ENCODE measurements around the gene RAF1.
"Not testable (repeated sequence)": the region's sequence is repeated elsewhere in the genome, so short reads cannot be mapped to it uniquely, and the experiment has no call there.

RAF1 gene

GRCh38 chr3:12638105-12638504 lies 25.8 kb downstream of the RAF1 start:
- TF ChIP-seq POLR2A (IDR thresholded peaks at IDR 0.05; ENCODE audit: low read depth, low read length) = no peak
- DNase-seq (ENCODE audit: insufficient read length, low spot score) = no peak
- FAIRE-seq = no peak

GRCh38 chr3:12633108-12633507 lies 30.8 kb downstream of the RAF1 start:
- DNase-seq (ENCODE audit: insufficient read length, low spot score) (no peak), FAIRE-seq (no peak)
- no peak for TF ChIP-seq POLR2A (IDR thresholded peaks at IDR 0.05; ENCODE audit: low read depth, low read length)

GRCh38 chr3:12632523-12632922 lies 31.4 kb downstream of the RAF1 start:
- no peak for TF ChIP-seq POLR2A (IDR thresholded peaks at IDR 0.05; ENCODE audit: low read depth, low read length)
- no peak for DNase-seq (ENCODE audit: insufficient read length, low spot score)
- no peak for FAIRE-seq

GRCh38 chr3:12630843-12631242 lies 33.1 kb downstream of the RAF1 start:
- not testable (repeated sequence) for FAIRE-seq; DNase-seq (ENCODE audit: insufficient read length, low spot score)

- no peak for TF ChIP-seq POLR2A (IDR thresholded peaks at IDR 0.05; ENCODE audit: low read depth, low read length)
- FAIRE-seq (no peak), DNase-seq (ENCODE audit: insufficient read length, low spot score) (no peak)
Observed at GRCh38 chr3:12630292-12630691, 33.6 kb downstream of the RAF1 start.

- no peak for DNase-seq (ENCODE audit: insufficient read length, low spot score)
- TF ChIP-seq POLR2A (IDR thresholded peaks at IDR 0.05; ENCODE audit: low read depth, low read length) = no peak
- FAIRE-seq = no peak
Observed at GRCh38 chr3:12629560-12629959, 34.4 kb downstream of the RAF1 start.

GRCh38 chr3:12628813-12629212 lies 35.1 kb downstream of the RAF1 start:
- no peak for TF ChIP-seq POLR2A (IDR thresholded peaks at IDR 0.05; ENCODE audit: low read depth, low read length)
- DNase-seq (ENCODE audit: insufficient read length, low spot score) = no peak
- FAIRE-seq = no peak

GRCh38 chr3:12627370-12627769 lies 36.5 kb downstream of the RAF1 start:
- no peak for TF ChIP-seq POLR2A (IDR thresholded peaks at IDR 0.05; ENCODE audit: low read depth, low read length)
- FAIRE-seq (no peak), DNase-seq (ENCODE audit: insufficient read length, low spot score) (no peak)

- FAIRE-seq; DNase-seq (ENCODE audit: insufficient read length, low spot score): not testable (repeated sequence)
Observed at GRCh38 chr3:12624964-12625363, 39.0 kb downstream of the RAF1 start.

- FAIRE-seq (no peak), DNase-seq (ENCODE audit: insufficient read length, low spot score) (no peak)
- TF ChIP-seq POLR2A (IDR thresholded peaks at IDR 0.05; ENCODE audit: low read depth, low read length) = no peak
Observed at GRCh38 chr3:12624056-12624455, 39.9 kb downstream of the RAF1 start.

GRCh38 chr3:12622335-12622734 lies 41.6 kb downstream of the RAF1 start:
- FAIRE-seq = no peak
- no peak for TF ChIP-seq POLR2A (IDR thresholded peaks at IDR 0.05; ENCODE audit: low read depth, low read length)
- no peak for DNase-seq (ENCODE audit: insufficient read length, low spot score)

- FAIRE-seq = no peak
- TF ChIP-seq POLR2A (IDR thresholded peaks at IDR 0.05; ENCODE audit: low read depth, low read length) = no peak
- no peak for DNase-seq (ENCODE audit: insufficient read length, low spot score)
Observed at GRCh38 chr3:12620729-12621128, 43.2 kb downstream of the RAF1 start.

GRCh38 chr3:12620305-12620704 lies 43.6 kb downstream of the RAF1 start:
- DNase-seq (ENCODE audit: insufficient read length, low spot score) (no peak), FAIRE-seq (no peak)
- TF ChIP-seq POLR2A (IDR thresholded peaks at IDR 0.05; ENCODE audit: low read depth, low read length) = no peak

GRCh38 chr3:12618426-12618825 lies 45.5 kb downstream of the RAF1 start:
- no peak for FAIRE-seq

GRCh38 chr3:12615266-12615665 lies 48.7 kb downstream of the RAF1 start:
- no peak for TF ChIP-seq POLR2A (IDR thresholded peaks at IDR 0.05; ENCODE audit: low read depth, low read length)
- no peak for DNase-seq (ENCODE audit: insufficient read length, low spot score)
- FAIRE-seq = no peak

More at GRCh38 chr3:12618426-12618825, 45.5 kb downstream of the RAF1 start:
- no peak for DNase-seq (ENCODE audit: insufficient read length, low spot score)
- no peak for TF ChIP-seq POLR2A (IDR thresholded peaks at IDR 0.05; ENCODE audit: low read depth, low read length)

- no peak for DNase-seq (ENCODE audit: insufficient read length, low spot score)
- no peak for TF ChIP-seq POLR2A (IDR thresholded peaks at IDR 0.05; ENCODE audit: low read depth, low read length)
- no peak for FAIRE-seq
Observed at GRCh38 chr3:12613250-12613649, 50.7 kb downstream of the RAF1 start.

All from H54 (cell line).